ENCODE measurements around the gene CELSR1.
A peak's percentile ranks its signal among the peaks of the same experiment; 100 is the strongest.
"Not testable (repeated sequence)": the region's sequence is repeated elsewhere in the genome, so short reads cannot be mapped to it uniquely, and the experiment has no call there.

The CELSR1 gene

GRCh38 chr22:46512039-46512370, 25.4 kb downstream of the CELSR1 start:
- H3K4me3 ChIP-seq (ENCODE audit: insufficient read depth, low read depth, low read length): no peak overlapping the region
- H3K4me1 ChIP-seq (ENCODE audit: control insufficient read depth, insufficient read depth, low read length): peaks cover 68% of the 10 kb centered on the region
- H3K9me3 ChIP-seq (ENCODE audit: control insufficient read depth, low read length): no peaks in the 10 kb centered on the region
- H3K27ac ChIP-seq (ENCODE audit: insufficient read depth, low read depth, low read length, poor library complexity, severe bottlenecking): no peak overlapping the region
- H3K27me3 ChIP-seq (ENCODE audit: control insufficient read depth, insufficient read depth, low read length, poor library complexity, severe bottlenecking): no peaks in the 10 kb centered on the region
- WGBS, 2 experiments: 80 to 81% methylated on average over 11 of the region's 11 CpGs
- H3K36me3 ChIP-seq (ENCODE audit: control insufficient read depth, insufficient read depth, low read length): no peaks in the 10 kb centered on the region

GRCh38 chr22:46511151-46512038, 26.0 kb downstream of the CELSR1 start:
- Histone ChIP-seq H3K4me1 (ENCODE audit: control insufficient read depth, insufficient read depth, low read length) (peaks cover 71% of the 10 kb centered on the region), H3K27me3 (ENCODE audit: control insufficient read depth, insufficient read depth, low read length, poor library complexity, severe bottlenecking) (no peaks in the 10 kb centered on the region), H3K36me3 (ENCODE audit: control insufficient read depth, insufficient read depth, low read length) (no peaks in the 10 kb centered on the region), H3K27ac (ENCODE audit: insufficient read depth, low read depth, low read length, poor library complexity, severe bottlenecking) (no peak overlapping the region), H3K9me3 (ENCODE audit: control insufficient read depth, low read length) (no peaks in the 10 kb centered on the region), H3K4me3 (ENCODE audit: insufficient read depth, low read depth, low read length) (no peak overlapping the region)
- 91 to 92% methylated on average over 20 of the region's 20 CpGs for WGBS, 2 experiments

GRCh38 chr22:46509416-46510089, 27.9 kb downstream of the CELSR1 start:
- Histone ChIP-seq H3K27ac (ENCODE audit: insufficient read depth, low read depth, low read length, poor library complexity, severe bottlenecking) (peak overlapping the region; percentile 76), H3K27me3 (ENCODE audit: control insufficient read depth, insufficient read depth, low read length, poor library complexity, severe bottlenecking) (no peaks in the 10 kb centered on the region), H3K36me3 (ENCODE audit: control insufficient read depth, insufficient read depth, low read length) (no peaks in the 10 kb centered on the region), H3K4me1 (ENCODE audit: control insufficient read depth, insufficient read depth, low read length) (peaks cover 63% of the 10 kb centered on the region), H3K4me3 (ENCODE audit: insufficient read depth, low read depth, low read length) (no peak overlapping the region), H3K9me3 (ENCODE audit: control insufficient read depth, low read length) (no peaks in the 10 kb centered on the region)
- WGBS, 2 experiments: 86 to 87% methylated on average over 16 of the region's 16 CpGs

DNA sequence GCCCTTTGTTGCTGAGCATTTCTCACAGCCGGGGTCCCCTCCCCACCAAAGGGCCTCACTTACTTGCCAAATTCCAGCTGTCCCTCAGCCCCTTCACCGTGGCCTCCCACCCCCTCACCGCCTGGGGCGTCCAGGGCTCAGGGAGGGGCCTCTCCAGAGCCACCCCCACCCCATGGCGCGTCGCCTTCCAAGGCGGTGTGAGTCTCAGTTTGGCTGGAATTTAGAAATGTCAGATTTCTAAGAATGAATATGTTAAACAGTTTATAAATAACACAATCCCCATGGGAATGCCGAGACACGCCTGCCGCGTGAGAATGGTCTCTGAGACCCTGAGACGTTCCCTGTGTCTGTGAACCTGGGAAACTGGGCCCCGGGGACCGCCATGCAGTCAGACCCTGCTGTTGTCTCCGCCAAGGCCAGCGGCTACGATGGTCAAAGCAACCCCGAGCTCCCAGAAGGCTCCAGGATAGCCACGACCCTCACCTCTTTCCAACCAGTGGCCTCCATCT, 28.9 kb downstream of the CELSR1 start:
- WGBS, 2 experiments: 54 to 55% methylated on average over 16 to 20 of the region's 20 CpGs

DNA sequence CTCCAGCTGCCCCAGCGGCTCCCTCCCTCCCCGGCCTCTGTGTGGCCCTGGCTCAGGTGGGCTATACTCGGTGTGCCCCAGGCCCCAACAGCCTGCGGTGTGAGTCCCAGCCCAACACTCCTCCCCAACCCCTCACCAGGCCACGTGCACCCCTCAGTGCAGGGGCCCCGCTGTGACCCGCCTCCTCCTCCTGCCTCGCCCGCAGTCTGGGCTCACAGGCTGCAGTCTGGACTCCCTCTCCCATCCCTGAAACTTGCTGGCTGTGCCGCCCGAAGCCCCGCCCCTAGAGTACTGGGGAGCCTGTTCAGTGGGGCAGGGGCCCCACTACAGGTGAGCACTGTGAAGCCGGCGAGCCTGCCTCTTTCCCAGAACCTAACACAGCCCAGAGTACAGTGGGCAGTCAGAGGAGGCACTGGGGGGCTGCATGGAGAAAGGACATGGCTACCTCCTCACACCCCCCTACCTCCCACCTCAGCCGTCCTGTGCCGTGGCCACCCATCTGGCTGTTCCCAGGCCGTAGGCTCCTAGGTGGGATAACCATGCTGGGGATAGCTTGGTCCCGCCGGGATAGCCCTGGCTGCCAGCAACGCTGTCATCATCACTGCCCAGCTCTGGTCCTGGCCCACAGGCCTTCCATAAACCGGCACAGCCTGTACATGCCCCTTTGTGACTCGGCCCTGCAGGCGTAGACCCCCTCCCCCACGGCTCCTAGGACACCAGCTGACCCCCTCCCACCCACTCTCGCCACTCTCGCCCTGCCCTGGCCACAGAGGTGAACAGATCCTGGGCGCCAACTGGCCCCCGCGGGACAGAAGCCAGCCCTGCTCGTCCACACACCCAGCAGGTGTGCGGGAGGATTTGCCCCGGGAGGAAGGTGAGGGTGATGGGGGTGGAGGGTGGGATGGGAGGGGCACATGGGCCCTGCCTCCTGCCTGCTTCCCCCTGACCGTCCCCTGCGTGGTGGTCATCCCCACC, 29.7 kb downstream of the CELSR1 start:
- Histone ChIP-seq H3K4me3 (ENCODE audit: insufficient read depth, low read depth, low read length) (no peak overlapping the region), H3K27ac (ENCODE audit: insufficient read depth, low read depth, low read length, poor library complexity, severe bottlenecking) (peak overlapping the region; percentile 19), H3K4me1 (ENCODE audit: control insufficient read depth, insufficient read depth, low read length) (peaks cover 60% of the 10 kb centered on the region), H3K9me3 (ENCODE audit: control insufficient read depth, low read length) (no peaks in the 10 kb centered on the region), H3K27me3 (ENCODE audit: control insufficient read depth, insufficient read depth, low read length, poor library complexity, severe bottlenecking) (no peaks in the 10 kb centered on the region), H3K36me3 (ENCODE audit: control insufficient read depth, insufficient read depth, low read length) (no peaks in the 10 kb centered on the region)
- WGBS, 2 experiments: 49 to 50% methylated on average over 32 to 34 of the region's 34 CpGs

More for the DNA sequence above, 28.9 kb downstream of the CELSR1 start:
- H3K9me3 ChIP-seq (ENCODE audit: control insufficient read depth, low read length): no peaks in the 10 kb centered on the region
- no peaks in the 10 kb centered on the region for H3K27me3 ChIP-seq (ENCODE audit: control insufficient read depth, insufficient read depth, low read length, poor library complexity, severe bottlenecking)
- no peak overlapping the region for H3K4me3 ChIP-seq (ENCODE audit: insufficient read depth, low read depth, low read length)
- peaks cover 56% of the 10 kb centered on the region for H3K4me1 ChIP-seq (ENCODE audit: control insufficient read depth, insufficient read depth, low read length)
- H3K36me3 ChIP-seq (ENCODE audit: control insufficient read depth, insufficient read depth, low read length): no peaks in the 10 kb centered on the region
- peak overlapping the region; percentile 27 for H3K27ac ChIP-seq (ENCODE audit: insufficient read depth, low read depth, low read length, poor library complexity, severe bottlenecking)

DNA sequence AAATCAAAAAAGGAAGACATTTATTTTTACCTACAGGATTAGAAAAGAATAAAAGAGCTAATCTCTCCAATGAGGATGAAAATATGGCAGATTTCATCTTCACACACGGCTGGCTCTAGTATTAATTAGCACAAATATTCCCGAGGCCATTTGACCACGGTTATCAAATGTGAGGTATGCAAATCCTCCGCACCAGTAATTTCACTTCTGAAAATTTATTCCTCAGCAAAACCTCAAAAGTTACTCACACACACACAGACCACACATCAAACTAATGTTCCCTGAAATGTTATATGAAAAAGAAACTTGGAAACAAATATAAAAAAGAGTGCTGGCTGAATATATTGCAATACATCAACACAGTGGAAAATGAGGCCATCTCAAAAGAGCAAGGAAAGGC, 32.8 kb downstream of the CELSR1 start:
- Histone ChIP-seq H3K4me1 (ENCODE audit: control insufficient read depth, insufficient read depth, low read length) (peaks cover 50% of the 10 kb centered on the region), H3K27me3 (ENCODE audit: control insufficient read depth, insufficient read depth, low read length, poor library complexity, severe bottlenecking) (no peaks in the 10 kb centered on the region), H3K9me3 (ENCODE audit: control insufficient read depth, low read length) (no peaks in the 10 kb centered on the region), H3K27ac (ENCODE audit: insufficient read depth, low read depth, low read length, poor library complexity, severe bottlenecking) (no peak overlapping the region), H3K36me3 (ENCODE audit: control insufficient read depth, insufficient read depth, low read length) (no peaks in the 10 kb centered on the region), H3K4me3 (ENCODE audit: insufficient read depth, low read depth, low read length) (no peak overlapping the region)
- WGBS, 2 experiments: 90 to 94% methylated on average over 4 of the region's 4 CpGs

- Histone ChIP-seq H3K9me3 (ENCODE audit: control insufficient read depth, low read length) (no peaks in the 10 kb centered on the region), H3K4me3 (ENCODE audit: insufficient read depth, low read depth, low read length) (no peak overlapping the region), H3K4me1 (ENCODE audit: control insufficient read depth, insufficient read depth, low read length) (peaks cover 39% of the 10 kb centered on the region), H3K27ac (ENCODE audit: insufficient read depth, low read depth, low read length, poor library complexity, severe bottlenecking) (peak overlapping the region; percentile 47), H3K36me3 (ENCODE audit: control insufficient read depth, insufficient read depth, low read length) (no peaks in the 10 kb centered on the region), H3K27me3 (ENCODE audit: control insufficient read depth, insufficient read depth, low read length, poor library complexity, severe bottlenecking) (no peaks in the 10 kb centered on the region)
- WGBS, 2 experiments: 48 to 51% methylated on average over 17 of the region's 17 CpGs
Observed at GRCh38 chr22:46502440-46503175, 34.8 kb downstream of the CELSR1 start.

DNA sequence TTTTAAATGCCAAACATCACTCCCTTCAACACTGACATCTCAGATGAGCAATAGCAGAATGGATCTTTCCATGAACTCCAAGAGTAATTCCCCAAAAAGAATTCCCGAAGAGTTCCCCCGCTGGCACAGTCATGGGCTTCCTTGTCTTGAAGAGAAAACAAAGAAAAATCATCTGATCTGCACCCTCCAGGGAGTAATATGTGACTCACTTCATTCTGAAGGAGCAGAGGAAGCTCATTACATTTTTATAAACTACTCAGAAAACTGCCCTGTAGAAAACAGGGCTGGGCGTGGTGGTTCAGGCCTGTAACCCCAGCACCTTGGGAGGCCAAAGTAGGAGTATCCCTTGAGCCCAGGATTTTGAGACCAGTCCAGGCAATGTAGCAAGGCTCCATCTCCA, 35.7 kb downstream of the CELSR1 start:
- 86 to 87% methylated on average over 3 of the region's 3 CpGs for WGBS, 2 experiments
- Histone ChIP-seq H3K36me3 (ENCODE audit: control insufficient read depth, insufficient read depth, low read length) (no peaks in the 10 kb centered on the region), H3K27me3 (ENCODE audit: control insufficient read depth, insufficient read depth, low read length, poor library complexity, severe bottlenecking) (no peaks in the 10 kb centered on the region), H3K4me1 (ENCODE audit: control insufficient read depth, insufficient read depth, low read length) (peaks cover 34% of the 10 kb centered on the region), H3K4me3 (ENCODE audit: insufficient read depth, low read depth, low read length) (no peak overlapping the region), H3K27ac (ENCODE audit: insufficient read depth, low read depth, low read length, poor library complexity, severe bottlenecking) (no peak overlapping the region), H3K9me3 (ENCODE audit: control insufficient read depth, low read length) (no peaks in the 10 kb centered on the region)

GRCh38 chr22:46501265-46501664, 36.2 kb downstream of the CELSR1 start:
- not testable (repeated sequence) for H3K36me3 ChIP-seq (ENCODE audit: control insufficient read depth, insufficient read depth, low read length); H3K27ac ChIP-seq (ENCODE audit: insufficient read depth, low read depth, low read length, poor library complexity, severe bottlenecking); H3K27me3 ChIP-seq (ENCODE audit: control insufficient read depth, insufficient read depth, low read length, poor library complexity, severe bottlenecking); H3K4me3 ChIP-seq (ENCODE audit: insufficient read depth, low read depth, low read length); H3K9me3 ChIP-seq (ENCODE audit: control insufficient read depth, low read length)
- H3K4me1 ChIP-seq (ENCODE audit: control insufficient read depth, insufficient read depth, low read length): peaks cover 29% of the 10 kb centered on the region
- 89 to 90% methylated on average over 12 of the region's 12 CpGs for WGBS, 2 experiments
